DMS 273 (cell line): ENCODE measurements around the gene SERHL2.
"Not testable (repeated sequence)": the region's sequence is repeated elsewhere in the genome, so short reads cannot be mapped to it uniquely, and the experiment has no call there.

Experiments
- DNase-seq: peaks from one replicate; lab custom pipeline; 2025; ENCODE audit not compliant: unreplicated experiment; lab: John Stamatoyannopoulos, UW

SERHL2 gene, protein sequence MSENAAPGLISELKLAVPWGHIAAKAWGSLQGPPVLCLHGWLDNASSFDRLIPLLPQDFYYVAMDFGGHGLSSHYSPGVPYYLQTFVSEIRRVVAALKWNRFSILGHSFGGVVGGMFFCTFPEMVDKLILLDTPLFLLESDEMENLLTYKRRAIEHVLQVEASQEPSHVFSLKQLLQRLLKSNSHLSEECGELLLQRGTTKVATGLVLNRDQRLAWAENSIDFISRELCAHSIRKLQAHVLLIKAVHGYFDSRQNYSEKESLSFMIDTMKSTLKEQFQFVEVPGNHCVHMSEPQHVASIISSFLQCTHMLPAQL

GRCh38 chr22:42553475-42554361 is at the start of gene SERHL2:
SERHL2 (plus strand) TSS chr22:42553956; CDS start chr22:42554021, 65 bp downstream.
- peak; percentile 82 for DNase-seq

- peak; percentile 40 for DNase-seq
Measured at GRCh38 chr22:42508327-42508974, 45.3 kb upstream of the SERHL2 start.

- DNase-seq, result peak; percentile 16
Measured at GRCh38 chr22:42508975-42509364, 44.8 kb upstream of the SERHL2 start.

DNA sequence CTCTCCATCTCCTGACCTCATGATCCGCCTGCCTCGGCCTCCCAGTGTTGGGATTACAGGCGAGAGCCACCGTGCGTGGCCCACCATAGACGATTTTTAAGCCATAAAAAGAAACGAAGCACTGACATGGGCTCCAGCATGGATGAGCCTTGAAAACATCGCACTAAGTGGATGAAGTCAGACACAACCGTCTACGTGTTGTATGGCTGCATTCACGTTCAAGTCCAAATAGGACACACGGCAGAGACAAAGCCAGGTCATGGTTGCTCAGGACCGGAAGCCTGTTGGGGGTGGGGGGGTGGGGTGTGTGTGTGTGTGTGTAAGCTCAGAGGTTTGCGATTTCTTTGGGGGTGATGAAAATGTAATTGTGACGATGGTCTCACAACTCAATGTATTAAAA is 44.2 kb upstream of the SERHL2 start:
- no peak for DNase-seq

- DNase-seq, result no peak
Measured at GRCh38 chr22:42511401-42511891, 42.3 kb upstream of the SERHL2 start.

DNA sequence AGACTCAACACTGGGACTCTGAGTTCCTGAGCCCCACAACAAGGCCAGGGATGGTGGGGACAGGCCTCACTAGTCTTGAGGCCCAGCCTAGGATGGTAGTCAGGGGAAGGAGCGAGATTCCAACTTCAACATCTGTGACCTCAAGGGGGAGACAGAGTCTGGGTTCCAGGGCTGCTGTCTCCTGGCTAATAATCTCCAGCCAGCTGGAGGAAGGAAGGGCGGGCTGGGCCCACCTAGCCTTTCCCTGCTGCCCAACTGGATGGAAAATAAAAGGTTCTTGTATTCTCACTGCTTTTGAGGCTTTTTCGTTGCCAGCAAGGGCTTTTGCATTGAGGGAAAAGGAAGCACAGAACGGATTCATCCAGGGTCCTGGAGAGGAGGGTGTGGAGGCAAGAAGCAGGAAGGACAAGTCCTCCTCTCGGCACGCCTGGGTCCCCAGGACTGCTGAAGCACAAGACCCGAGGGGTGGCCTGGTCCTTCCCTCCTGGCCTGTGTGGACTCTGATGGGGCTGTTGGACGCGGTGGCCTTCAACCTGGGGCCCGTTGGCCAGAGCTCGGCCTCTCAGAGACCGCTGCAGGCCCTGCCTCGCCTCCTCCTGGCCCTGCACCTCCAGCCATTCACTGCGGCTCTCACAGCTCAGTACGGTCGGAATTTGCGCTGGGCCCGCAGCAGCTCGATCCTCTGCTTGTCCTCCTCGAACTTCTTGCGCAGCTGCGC is 41.3 kb upstream of the SERHL2 start:
- peak; percentile 59 for DNase-seq

DNA sequence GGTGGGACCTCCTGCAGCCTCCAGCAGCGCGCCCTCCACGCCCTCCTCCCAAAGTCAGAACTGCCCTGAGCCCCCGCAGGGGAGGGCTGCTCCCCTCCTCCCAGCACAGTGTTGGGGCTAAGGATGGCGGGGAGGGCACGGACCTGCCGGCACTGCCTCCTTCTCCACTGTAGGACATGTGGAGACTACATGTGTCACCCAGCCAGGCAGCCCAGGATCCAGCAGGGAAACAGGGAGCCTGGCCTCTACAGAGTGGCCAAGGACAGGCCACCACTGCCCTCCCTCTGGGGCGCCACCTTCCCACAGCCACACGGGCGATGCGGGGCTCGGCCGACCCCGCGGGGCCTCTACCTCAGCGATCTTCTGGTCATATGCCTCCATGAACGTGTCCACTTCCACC is 39.4 kb upstream of the SERHL2 start:
- DNase-seq, result not testable (repeated sequence)

- not testable (repeated sequence) for DNase-seq
Measured at GRCh38 chr22:42515304-42515703, 38.5 kb upstream of the SERHL2 start.

DNA sequence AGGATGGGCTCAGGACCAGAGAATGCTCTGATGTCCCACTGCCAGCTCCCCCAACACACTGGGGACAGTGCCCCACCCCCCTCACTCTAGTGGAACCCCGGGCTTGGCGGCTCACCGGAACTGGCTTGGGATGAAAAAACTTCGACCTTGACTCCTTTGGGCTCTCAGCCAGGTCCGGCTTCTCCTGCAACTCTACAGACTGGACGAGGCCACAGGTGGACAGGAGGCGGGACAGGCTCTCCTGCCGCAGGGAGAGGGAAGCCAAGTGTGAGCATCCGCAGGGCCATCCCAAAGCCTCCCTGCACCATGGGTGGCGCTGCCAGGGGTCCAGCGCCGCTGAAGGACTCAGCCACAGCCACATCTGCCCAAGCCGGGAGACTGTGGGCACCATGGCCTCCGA is 37.9 kb upstream of the SERHL2 start:
- DNase-seq, result no peak

GRCh38 chr22:42517103-42517502 is 36.7 kb upstream of the SERHL2 start:
- not testable (repeated sequence) for DNase-seq

GRCh38 chr22:42518638-42519524 is 34.9 kb upstream of the SERHL2 start:
- DNase-seq, result not testable (repeated sequence)

- DNase-seq, result peak; percentile 83
Measured at GRCh38 chr22:42519525-42520401, 34.0 kb upstream of the SERHL2 start, which contains the start of gene RRP7A. RRP7A (minus strand) TSS chr22:42519796; CDS start chr22:42519786, 10 bp downstream.

- no peak for DNase-seq
Measured at GRCh38 chr22:42521228-42521546, 32.6 kb upstream of the SERHL2 start.

DNA sequence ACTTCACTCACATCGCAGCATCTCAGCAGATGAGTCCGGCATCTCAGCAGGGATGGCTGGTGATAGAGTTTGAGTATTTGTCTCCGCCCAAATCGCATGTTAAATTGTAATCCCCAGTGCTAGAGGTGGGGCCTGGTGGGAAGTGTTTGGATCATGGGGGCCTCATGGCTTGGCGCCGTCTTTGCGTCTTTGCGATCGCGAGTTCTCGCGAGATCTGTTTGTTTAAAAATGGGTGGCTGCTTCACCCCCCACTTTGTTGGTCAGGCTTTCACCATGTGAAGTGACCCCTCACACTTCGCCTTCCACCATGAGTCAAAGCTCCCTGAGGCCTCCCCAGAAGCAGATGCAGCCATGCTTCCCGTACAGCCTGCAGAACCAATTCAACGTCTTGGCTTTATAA is 31.2 kb upstream of the SERHL2 start:
- no peak for DNase-seq

GRCh38 chr22:42528591-42529307 is 25.0 kb upstream of the SERHL2 start:
- DNase-seq, result no peak

DNA sequence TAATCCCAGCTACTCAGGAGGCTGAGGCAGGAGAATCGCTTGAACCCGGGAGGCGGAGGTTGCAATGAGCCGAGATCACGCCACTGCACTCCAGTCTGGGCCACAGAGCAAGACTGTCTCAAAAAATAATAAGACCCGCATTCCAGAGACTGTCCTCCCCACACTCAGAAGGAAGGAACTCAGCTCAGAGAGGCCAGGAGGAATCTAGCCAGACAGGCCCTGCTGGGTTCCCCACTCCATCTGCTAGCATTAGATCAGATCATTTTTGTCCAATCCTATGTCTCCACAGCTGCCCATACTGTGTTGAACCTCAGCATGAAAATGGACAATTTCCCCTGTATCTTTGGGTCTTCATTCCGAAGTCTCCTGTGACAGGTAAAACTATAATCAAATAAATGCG is 24.3 kb upstream of the SERHL2 start:
- DNase-seq, result not testable (repeated sequence)

- not testable (repeated sequence) for DNase-seq
Measured at GRCh38 chr22:42531401-42532084, 22.2 kb upstream of the SERHL2 start.

DNA sequence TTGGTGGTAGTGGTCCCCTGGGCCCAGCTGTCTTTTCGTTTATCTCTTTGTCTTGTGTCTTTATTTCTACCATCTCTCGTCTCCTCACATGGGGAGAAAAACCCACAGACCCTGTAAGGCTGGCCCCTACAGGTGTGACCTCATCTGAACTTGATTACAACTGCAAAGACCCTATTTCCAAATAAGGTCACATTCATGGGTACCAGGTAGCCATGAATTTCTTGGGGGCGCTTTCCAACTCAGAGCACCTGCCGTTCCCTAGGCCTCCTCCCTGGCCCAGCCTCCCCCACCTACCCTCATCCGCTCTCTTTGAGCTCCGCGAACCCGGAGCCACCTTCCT is 20.1 kb upstream of the SERHL2 start:
- DNase-seq, result no peak
